GM18870 (cell line): ENCODE data around the gene LITAF.

Source experiments
- ATAC-seq: cut with Tn5 transposase; IDR thresholded peaks from one replicate; pipeline ENCODE4 v1.9.1; 2021; ENCODE audit warnings: moderate library complexity; ENCODE audit not compliant: unreplicated experiment

Gene LITAF

DNA sequence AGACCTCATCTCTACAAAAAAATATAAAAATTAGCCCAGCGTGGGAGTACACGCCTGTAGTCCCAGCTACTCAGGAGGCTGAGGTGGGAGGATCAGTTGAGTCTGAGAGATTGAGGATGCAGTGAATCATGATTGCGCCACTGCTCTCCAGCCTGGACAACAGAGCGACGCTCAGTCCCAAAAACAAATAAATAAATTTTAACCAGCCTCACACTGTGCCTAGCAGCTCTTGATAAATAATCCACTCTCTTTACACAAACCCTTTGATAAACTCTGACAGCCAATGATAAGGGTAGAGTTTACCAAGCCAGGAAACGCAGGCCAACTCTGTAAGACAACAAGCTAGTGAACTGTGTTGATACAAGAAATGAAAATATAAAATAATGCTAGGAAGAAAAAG is 32.7 kb downstream of the LITAF start:
- ATAC-seq = no peak

DNA sequence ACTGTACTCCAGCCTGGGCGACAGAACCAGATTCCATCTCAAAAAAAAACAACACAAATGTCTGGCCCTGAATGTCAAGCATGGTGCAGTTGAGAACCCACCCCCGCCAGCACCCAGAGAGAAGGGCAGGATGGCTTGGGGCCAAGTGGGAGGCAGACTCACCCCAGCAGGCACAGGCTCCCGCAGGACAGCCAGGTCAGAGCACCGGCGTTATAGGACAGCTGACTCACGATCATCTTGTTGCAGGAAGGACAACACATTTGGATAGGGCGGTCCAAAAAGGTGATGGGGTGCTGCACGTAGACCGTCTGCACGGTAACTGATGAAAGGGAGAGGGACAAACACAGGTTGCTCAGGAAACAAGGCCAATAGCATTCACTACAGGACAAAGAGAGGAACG is 33.3 kb downstream of the LITAF start:
- ATAC-seq = no peak

DNA sequence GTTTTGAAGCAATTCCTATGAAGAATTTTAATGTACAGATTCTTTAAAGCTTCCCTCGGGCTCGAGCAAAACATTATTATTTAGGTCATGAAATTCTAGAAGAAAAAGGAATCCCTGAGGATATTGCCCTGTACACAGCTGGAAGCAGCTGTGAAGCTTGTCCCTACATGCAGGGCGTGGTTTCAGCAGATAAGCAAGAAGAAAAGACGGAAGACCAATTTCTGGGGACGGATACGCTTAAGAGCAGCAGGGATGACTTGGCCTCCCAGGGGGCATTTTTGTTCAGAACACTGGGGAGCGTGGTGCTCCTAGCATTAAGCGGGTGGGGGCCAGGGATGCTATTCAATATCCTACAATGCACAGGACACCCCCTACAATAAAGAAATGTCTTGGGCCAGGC is 34.3 kb downstream of the LITAF start:
- no peak for ATAC-seq

DNA sequence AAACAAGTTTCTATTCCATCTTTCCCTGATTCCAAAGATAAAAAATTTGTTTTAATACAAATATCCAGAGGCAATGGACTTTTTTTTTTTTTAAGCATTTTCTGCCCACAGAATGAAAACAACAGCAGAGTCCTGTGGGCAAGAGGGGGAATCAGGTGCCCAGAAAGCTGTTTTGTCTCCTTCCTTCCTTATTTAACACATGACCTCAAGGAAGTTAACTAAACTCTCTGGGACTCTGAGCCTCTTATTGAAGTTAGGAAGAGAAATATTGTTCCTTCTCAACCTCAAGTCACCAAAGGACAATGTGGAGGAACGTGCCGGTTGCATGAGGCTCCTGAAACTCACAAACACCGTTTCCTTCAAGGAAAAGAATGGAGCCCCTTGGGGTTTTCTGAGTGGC is 34.9 kb downstream of the LITAF start:
- no peak for ATAC-seq

DNA sequence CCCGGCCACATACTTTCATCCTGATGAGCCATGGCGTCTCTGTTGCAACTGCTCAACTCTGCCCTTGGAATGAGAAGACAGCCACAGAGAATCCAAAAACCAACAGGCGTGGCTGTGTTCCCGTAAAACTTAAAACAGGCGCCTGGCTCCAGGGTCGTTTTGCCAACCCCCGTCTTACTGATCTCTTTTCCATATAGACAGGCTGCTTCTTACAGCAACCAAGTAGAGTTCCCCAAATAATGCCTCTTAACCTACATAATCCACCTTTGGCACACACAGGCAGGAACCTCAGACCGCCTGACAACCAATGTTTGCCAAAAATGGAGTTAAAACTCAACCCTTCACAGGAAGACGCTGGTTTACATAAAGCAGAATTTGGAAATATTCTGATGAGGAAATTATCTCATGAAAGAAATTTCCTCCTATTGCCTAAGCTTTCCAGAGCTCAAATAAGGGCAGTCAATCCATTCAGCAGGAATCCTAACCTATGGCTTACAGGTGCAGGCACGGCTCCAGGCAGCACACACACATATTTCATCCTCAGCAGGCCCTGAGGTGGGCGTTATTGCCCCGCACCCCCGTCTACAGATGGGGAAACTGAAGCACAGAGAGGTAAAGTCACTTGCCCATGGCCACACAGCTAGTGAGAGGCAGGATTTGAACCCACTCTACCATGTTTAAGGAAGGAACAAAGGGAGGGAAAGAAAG is 35.8 kb downstream of the LITAF start:
- ATAC-seq = no peak

DNA sequence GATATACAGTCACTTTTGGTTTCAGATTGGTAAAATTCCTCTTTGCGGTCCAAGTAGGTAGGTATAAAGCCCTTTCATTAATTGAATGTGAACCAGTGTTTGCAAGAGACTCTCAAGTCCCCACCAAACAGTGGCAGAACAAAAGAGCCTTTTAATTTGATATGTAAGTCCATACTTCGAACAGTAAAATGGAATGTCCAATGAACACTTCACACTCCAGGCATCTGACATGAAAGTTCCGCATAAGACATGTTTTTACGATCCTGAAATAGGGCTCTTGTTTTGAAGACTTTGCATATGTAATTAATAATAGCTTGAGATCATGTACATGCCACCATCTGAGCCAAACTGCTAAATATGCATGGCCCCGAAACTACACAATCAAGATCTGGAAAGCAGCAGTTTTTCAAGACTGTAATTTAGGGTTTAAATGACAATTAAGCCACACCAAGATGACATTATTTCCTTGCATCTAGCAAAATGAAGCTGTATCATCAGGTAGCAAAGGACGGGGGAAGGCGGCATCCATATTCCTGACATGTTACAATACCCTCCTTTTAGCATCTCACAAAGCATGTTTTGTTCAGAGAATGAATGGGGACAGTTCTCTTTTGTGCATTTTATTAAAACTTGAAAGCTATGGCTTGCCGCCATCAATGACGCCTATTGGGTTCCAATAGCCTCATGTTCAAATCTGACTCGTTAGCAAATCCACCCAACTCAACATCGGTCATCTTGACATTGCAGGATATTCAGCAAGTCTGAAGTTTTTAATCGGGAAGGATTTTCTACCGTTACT is 39.4 kb downstream of the LITAF start:
- ATAC-seq = no peak

DNA sequence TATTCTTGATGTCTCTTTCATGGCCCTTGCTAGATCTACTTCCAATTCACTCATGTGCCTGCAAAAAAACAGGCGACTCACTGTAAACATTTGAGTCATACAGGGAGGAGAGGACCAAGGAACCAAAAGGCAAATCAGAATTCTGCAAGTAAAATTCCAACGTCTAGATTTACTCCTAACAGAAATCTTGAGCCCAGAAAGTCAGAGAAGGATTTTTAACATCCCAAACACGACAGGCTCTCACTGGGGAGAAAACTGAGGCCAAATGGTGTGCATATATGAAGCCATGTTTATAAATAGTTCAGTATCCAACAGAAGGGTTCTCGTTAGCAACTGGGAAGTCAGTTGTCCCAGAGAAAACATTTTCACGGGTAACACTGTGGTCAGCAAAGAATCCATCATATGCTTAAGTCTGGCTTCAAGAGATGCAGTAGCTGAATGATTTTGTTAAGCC is 40.1 kb downstream of the LITAF start:
- no peak for ATAC-seq

DNA sequence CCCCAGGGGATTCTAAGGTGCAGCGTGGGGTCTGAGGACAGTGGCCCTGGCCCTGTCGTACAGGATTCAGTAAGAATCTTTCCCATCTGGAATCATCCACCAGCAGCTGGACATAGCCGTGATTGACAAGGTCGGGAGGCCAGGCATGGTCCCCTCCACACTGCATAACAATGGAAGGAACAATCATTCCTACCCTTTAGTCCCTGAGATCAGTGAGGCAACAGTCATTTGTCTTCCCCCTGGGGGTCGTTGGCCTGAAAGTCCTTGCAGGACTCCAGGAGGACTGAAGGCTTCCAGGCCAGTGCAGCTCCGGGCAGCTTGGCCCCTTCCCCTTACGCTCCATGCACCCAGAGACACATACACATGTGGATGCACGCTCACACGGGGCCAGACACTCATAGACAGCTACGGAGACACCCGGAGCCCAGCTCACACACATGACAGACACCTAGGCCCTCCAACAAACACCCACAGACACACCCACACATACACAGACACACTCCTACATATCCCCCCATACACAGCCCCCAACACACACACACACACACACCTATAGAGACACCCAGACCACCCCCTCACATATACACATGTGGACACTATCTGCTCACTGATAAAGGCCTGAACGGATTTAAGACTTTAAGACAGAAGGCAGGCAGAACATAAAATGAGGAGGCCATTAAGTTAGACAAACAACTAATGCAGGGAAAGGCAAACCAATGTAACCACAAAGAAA is 42.9 kb downstream of the LITAF start:
- ATAC-seq = no peak

DNA sequence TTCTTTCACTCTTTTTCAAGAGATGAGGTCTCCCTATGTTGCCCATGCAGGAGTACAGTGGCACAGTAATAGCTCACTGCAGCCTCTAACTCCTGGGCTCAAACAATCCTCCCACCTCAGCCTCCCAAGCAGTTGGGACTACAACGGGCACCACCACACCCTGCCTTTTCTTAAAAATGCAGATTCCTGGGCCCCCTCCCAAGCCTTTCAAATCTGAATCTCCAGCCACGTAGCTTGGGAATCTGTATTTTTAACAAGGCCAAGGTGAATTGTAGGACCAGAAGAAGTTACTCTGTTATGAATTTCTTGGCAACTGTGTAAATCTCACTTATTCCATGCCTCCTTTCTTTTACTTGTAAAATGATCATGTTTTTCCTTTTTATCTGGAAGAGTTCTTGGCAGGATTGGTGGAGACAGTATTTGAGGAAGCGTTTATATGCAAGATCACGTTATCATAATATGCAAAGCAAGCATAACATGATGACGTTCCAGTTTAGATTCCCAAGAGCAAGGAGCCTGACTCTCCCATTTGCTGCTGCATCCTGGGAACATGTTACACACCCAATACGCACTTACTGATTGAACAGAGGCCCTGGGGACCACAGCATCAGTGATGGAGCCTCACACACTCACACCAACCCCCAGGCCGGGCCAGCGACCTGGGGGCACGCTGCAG is 44.5 kb downstream of the LITAF start:
- no peak for ATAC-seq

DNA sequence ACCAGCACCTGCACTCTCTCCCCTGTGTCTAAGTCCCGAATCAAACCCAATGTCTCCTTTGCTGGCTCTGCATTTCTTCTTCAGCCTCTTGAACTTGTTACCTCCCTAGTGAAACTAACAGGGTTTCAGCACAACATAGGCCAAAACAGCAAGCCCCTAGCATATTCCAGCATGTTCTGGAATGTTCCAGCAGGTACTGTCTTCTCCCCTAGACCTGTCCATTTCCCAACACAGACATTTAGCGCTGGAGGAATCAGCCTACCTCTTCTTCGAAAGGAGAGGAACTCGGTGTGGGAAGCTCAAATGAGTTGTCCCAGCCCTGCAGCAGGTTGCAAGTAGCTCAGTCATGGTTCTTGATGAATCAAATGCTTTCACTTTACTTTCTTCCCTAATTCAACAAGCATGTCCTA is 47.1 kb downstream of the LITAF start:
- no peak for ATAC-seq

DNA sequence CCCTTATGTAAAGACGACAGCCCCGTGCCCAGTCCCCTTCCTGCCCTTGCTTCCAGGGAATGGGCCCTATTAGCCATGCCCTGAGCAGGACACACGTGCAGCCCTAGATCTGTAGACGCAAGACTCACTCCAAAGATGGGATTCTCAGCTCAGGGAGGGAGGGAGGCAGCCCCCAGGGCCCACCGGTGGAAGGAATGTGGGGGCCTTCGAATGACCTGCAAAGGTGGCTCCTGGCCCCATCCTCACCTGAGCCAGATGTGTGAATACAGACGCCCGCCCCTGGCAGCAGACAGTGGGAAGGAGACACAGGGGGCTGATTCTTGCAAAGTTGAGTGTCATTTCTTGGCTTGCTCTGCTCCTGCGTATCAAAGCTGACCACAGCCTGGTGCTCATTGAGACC is 47.8 kb downstream of the LITAF start:
- no peak for ATAC-seq

DNA sequence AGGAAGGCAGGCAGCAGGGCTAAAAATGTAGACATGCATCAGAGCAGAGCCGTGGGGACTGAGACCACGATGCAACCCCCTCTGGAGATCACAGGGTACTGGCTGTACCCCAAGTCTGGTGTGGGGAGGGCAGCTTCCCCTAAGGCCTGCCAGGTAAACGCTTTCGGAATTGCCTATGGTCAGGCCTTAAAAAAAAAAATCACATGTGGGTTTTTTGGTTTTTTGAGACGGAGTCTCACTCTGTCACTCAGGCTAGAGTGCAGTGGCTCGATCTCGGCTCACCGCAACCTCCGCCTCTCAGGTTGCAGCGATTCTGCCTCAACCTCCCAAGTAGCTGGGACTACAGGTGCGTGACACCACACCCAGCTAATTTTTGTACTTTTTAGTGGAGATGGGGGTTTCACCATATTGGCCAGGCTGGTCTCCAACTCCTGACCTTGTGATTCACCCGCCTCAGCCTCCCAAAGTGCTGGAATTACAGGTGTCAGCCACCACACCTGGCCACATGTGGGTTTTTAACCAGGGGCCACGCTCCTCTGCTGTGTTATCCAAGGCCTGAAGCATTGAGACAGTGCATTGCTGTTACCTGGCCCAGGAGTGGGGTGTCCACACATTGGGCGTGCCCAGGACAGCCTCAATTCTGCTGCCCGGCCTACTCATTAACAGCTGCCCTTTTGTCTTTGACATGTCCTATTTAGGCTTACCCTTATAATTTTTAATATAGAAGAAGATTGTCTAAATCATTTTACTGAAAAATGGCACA is 50.4 kb downstream of the LITAF start:
- no peak for ATAC-seq

DNA sequence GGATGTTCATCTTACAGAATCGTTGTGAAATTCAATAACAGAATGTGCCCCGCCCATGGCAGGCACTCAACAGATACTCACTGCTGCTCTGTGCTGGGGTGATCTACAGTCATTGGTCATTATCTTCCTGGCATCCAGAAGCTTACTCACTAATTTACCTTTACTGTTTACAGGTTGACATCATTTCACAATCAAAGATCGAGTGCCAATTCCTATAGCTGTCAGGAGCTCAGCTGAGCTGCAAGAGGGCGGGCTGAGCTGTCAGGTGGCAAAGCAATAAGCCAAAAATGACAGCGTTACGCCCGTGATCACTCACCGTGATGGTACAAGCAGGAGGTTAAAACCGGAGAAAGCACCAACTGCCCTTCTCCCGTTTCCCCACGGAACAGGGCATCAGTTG is 51.2 kb downstream of the LITAF start:
- no peak for ATAC-seq

DNA sequence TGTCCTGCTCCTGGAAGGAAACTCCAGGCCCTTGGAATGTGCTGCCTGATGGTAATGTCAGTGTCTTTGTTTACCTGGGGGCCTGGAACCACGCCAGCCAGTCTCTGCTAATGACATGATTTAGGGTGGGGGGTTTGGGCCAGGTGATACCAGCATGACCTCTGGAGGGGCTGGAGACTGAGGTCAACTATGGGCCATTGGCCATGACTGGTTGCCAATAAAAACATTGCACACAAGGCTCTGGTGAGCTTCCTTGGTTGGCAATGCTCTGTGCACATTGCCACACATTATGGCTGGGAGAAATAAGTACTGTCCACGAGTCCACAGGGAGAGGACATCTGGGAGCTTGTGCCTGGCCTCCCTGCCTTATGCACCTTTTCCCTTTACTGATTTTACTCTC is 52.5 kb downstream of the LITAF start:
- ATAC-seq = no peak

DNA sequence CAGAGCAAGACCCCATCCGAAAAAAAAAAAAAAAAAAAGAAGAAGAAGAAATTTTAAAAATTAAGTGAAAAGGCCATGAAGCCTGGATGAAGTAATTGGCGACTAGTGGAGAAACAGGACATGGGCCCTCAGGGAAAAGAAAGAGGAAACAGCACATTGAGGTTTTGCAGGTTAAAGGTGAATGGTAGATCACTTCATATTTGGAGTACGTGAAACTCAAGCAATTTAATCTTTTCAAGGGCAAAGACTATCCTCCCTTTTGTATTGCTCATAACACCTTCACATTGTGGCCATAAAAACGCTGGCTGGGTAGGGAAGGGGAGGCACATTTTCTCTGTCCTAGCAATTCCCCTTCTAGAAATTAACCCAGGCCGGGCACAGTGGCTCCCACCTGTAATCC is 53.1 kb downstream of the LITAF start:
- ATAC-seq = no peak

DNA sequence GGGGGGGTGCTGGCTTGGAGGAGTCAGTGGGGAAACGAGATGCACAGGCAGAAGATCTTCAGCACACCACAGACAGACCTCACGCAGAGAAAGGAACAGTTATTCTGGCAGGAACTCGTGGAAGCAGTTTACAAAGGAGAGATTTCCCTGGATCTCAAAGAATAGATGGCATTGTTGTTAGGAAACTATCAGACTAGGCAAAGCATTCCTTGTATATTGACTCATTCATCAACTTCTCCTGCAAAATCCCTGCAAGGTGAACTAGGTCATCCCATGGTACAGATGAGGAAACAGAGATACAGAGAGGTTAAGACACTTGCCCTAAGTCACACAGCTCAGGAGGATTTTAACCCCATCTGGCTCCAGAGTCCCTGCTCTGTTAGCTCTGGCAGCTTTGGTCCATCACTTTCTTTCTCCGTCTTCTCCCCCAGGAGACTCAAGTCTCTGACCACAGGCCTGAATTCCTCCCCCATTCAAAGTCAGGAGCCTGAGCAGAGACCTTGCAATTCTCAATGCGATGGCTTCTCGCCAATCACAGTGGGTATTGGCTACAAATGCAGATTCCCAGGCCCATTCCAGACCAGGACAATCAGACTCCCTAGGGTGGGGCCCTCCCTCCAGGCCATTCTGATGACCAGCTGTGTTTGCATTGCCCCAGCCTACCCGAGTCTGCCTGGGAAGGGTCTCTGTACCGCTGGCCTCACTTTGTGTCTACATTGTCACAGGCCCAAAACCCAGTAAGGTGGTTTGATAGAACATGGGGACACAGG is 56.4 kb downstream of the LITAF start:
- ATAC-seq = no peak

DNA sequence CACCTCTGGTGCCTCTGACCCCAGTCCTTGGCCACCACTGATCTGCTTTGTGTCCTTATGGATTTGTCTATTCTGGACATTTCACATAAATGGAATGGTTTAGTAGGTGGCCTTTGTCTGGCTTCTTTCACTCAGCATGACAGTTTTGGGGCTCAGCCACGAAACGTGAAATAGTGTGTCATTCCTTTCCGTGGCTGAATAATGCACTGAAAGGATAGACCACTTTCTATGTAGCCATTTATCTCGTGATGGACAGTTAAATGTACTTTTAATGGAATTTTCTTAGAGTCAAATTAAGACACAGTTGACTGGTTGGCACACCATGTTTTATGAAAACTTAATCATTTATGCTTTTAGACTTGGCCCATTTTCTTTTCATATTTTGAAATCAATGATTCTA is 57.4 kb downstream of the LITAF start:
- no peak for ATAC-seq

DNA sequence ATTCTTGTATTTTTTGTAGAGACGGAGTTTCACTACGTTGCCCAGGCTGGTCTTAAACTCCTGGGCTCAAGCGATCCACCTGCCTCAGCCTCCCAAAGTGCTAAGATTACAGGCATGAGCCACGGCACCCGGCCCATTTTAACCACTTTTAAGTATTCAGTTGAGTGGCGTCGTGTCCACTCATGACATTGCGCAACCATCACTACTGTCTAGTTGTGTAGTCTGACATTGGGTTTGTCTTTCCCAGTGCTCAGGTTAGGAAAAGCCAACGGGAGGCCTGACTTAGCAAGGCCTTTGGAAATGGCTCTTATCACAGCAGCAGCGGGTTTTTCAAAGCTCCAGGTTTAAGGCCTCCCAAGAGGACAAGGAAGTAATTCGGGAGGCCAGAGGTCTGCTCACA is 58.7 kb downstream of the LITAF start:
- no peak for ATAC-seq

DNA sequence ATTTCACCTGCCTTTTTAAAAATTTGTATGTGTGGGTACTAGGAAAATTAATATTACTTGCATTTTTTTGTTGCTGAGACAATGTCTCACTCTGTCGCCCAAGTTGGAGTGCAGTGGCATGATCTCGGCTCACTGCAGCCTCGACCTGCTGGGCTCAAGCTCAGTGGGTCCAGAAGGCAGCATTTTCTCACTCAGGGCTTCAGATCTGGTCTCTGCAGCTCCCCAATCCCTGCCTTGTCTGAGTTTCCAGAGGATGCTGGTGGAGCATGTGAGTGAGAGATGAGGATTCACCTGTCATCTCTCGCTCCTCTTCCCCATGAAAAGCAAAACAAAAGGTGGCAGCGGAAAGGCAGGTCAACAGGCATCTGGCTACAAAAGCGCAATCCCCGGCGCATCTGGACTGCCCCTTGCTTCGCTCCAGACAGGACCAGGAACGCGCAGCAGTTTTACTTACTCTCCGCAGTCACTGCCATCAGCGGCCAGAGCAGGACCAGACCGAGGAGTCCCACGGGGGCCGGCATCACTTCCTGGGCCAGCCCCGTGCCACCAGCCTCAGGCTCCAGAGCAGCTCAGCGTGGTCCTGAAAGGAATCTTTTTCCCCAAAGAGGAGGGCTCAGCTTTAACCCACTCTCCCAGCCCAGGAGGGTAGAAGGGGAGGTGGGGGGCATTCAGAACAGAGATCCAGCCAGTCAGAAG is 59.9 kb downstream of the LITAF start:
- no peak for ATAC-seq
